Stimulated activated CD4-positive, alpha-beta T cell treated with anti-CD3 and anti-CD28 coated beads, Interleukin-1b, Interleukin-23, amount 100 ng/mL, for 1 hour (primary cell): ENCODE measurements around the gene SAMD1.

Experiments
- DNase-seq, 2 donors: peaks; one replicate each; pipeline ENCODE4 v3.0.0-alpha.2; 2020; ENCODE audit warnings: low read depth in 2 of 2

The SAMD1 gene

DNA sequence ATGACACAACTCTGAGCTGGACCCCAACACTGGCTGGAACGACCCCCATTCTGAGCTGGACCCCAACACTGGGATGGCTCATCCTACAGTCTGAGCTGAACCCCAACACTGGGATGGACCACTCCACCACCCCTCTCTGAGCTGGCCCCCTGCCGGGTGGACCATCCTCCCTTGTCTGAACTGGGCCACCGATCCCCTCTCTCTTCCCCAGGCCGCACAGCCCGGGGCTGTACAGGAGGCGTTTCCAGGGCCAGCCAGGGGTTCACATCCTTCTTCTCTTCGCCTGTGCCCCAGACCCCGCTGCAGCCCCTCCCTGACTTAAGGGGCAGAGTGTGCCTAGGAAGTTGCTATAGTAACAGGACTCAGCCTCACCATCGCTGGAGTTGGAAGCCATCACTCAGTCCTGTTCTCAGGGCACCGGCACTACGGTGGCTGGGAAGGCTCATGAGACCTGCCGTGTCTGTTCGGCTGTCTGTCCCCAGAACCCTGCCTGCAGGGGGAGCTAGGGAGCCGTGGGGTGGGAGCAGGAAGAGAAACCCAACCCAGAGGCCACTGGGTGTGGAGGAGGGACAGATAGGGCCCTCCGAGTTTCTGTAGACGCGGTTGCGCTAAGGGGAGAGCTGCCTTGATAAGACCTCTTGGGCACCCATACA lies 23.3 kb upstream of the SAMD1 start:
- DNase-seq = no peak

DNA sequence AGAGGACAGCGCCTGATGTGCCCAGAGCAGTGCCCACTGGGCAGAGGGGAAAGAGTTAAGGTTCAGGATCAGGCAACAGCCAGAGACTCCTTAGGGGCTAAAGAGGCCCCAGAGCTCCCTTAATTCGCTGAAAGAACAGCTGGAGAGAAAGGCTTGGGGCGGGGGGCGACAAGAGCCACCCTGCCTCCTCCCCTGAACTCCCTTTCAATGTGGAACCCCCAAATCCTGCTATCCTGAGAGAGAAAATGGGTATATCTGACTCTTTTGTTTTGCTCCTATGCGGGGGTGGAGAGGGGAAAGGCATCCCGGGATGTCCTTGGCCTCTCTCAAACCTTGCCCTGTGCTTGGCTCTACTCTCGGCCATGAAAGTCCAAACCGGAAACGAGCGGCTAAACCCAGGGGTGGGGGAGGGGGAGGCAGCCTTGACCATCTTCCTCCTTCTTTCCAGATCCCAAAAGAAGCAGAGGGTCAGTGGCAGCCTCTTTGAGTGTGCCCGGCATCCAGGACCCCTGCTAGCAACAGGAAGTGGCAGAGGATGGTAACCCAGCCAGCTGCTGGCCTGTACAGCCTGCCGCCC lies 22.3 kb upstream of the SAMD1 start:
- DNase-seq = no peak

GRCh38 chr19:14112051-14112808 lies 21.7 kb upstream of the SAMD1 start:
- DNase-seq = no peak

GRCh38 chr19:14111486-14111885 lies 20.9 kb upstream of the SAMD1 start:
- no peak for DNase-seq

DNA sequence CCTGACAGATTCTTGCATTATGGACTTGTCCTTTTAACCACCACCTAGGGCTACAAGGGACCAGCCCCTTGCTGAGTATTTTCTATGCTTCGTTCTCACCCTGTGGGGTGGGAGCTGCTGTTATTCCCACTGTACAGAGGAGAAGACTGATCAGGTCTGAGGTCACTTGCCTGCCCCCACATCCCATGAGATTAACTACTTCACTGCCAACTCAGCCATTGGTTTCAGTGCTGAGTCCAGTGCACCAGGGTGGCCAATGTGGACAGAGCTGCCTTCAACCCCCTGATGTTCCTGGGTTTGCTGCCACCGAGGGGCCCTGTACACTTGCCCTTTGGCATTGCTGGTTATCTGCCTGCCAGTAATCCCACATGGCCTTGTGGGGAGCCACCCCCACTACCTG lies 20.1 kb upstream of the SAMD1 start:
- no peak for DNase-seq

- DNase-seq = no peak
Measured at GRCh38 chr19:14107581-14108461, 17.3 kb upstream of the SAMD1 start.

GRCh38 chr19:14106840-14107239 lies 16.3 kb upstream of the SAMD1 start:
- no peak for DNase-seq

DNA sequence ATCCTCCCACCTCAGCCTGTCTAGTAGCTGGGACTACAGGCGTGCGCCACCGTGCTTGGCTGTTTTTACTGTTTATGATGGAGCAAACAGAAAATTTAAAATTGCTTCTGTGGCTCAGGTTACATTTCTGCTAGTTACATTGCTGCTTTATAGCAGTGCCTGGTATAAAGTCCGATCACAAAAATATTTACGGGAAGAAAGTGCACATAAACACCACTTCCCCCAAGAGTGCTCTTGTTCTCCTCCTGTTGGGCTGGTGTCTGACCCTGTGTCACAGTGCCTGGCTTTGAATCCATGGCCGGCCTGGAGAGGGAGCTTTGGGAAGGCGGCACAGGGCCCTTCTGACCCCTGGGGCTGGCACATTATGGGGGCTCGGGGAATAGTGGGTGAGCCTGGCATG lies 15.1 kb upstream of the SAMD1 start:
- DNase-seq = no peak

- DNase-seq = no peak
Measured at GRCh38 chr19:14103310-14103709, 12.8 kb upstream of the SAMD1 start.

- no peak for DNase-seq
Measured at GRCh38 chr19:14102756-14103155, 12.2 kb upstream of the SAMD1 start.

DNA sequence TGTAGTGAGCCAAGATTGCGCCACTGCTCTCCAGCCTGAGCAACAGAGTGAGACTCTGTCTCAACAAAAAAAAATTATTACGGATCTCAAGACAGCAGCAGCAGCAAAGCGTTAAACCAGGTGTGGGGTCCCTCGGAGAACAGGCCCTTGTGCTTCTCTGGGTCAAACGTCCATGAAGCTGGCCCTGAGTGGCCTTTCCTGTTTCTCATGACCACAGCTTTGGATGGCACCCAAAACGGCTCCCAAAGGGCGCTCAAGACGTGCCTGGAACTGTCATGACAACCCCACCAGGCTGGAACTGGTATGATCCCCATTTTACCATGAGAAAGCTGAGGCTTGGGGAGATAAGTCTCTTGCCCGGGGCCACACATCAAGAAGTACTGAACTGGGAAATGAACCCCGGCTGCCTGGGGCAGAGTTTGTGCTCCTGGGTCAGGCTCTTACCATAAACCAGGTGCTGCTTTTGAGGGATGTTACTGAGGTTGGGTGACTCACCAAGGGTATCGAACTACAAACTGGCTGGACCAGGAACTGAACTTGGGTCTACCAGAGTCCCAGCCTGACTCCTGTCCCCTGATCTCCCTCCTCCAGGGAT lies 11.6 kb upstream of the SAMD1 start:
- no peak for DNase-seq

- DNase-seq = no peak
Measured at GRCh38 chr19:14101003-14101545, 10.5 kb upstream of the SAMD1 start.

DNA sequence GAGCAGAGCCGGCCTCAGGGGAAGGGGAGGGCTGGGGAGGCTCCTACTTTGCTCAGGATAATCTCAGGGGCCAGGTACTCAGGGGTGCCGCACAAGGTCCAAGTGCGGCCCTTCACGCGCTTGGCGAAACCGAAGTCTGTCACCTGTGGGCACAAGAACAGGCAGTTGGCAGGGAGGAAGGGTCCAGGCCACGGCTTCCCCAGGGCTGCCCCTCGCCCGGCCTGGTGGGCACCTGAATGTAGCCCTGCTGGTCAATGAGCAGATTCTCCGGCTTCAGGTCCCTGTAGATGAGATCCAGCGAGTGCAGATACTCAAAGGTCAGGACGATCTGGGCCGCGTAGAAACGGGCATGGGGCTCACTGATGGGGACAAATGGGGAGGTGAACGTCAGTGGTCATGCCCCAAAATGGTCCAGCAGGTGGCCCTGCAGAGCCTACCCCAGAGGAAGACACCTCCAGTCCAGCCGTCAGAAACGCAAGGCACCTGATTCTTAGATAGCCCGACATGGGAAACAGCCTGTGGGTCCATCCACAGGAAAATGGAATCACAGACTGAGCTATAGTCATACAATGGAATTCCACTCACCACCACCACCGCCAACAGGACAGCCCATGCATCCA lies 7.1 kb upstream of the SAMD1 start:
- no peak for DNase-seq

GRCh38 chr19:14096272-14096992 lies 5.9 kb upstream of the SAMD1 start:
- DNase-seq = no peak

DNA sequence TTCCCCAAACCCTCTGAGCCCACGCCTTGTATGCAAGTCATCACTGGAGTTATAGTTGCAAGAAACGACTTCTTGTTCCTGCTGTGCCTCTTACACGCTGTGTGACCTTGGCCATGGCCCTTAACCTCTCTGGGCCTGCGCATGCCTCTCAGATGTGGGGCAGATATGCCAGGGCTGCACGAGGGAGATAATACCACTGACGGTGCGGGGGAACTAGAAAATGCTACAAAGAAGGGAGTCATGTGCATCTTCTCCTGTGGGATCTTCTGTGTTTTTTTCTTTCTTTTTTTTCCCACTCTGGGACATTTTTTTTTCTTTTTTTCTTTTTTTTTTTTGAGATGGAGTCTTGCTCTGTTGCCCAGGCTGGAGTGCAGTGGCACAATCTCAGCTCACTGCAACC lies 4.3 kb upstream of the SAMD1 start:
- no peak for DNase-seq

DNA sequence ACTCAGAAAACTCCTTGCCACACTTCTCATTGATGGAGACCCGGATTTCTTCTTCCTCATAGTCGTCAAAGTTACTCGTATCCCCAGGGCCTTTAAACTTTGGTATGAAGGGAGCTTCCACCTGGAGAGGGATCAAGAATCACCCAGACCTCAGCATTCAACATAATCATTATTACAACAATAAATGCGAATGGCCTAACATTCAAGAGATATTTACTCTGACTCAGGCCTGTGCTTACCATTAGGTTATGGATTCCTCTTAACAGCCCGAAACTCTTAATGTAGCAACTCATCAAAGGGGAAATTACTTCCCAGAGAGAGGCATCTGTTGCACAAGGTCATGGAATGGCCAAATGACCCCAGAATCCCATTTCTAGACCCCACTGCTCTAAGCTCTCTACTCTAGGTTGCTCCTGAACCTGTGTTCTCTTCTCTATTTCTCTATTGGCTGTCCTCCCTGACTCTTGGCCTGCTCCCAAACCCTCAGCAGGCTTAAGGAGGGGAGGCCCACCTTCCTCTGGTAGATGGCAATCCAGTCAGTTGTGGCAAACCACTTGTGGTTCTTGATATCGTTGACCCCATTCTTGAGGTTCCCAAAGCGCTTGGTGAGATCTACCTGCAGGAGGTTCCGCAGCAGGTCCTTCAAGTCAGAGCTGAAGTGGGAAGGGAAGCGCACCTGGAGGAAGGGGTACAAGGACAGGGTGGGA lies 2.7 kb upstream of the SAMD1 start:
- no peak for DNase-seq

GRCh38 chr19:14091813-14092462 lies 1.4 kb upstream of the SAMD1 start:
- DNase-seq = no peak

DNA sequence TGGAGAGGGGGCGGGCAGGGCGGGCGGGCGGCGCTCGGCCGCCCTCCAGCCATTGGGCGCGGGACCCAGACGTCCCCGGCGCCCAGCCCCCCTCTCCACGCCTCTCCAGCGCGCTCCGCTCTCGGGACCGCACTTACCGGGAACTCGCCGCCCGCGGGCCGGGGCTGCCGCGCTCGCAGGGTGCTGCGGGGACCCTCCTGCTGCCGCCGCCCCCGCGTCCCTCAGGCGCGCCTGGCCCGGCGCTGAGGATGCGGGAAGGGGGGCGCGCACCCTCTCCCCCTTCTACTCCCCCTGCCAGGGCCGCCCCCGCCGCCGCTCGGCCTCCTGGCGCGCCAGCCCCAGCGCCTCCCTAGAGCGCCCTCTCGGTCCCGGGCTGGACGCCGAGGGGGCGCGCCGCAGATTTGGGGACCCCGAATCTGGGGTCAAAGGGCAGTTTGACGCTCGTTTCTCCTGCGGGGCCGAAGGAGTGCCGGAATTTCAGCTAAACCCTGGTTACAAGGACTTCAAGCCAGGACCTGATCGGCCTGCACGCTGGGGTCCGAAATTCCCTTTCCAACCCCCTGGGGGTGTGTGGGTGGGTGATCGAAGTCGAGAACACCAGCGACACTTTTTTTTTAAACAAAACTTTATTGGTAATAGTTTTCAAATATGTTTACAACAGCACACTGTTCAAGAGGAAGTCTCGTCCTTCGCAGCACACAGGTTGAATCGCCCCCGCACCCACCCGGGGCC lies 696 bp upstream of the SAMD1 start:
- DNase-seq = no peak
